HFFc6 (cell line): ENCODE results near the gene TOP1. TPM values are rescaled to one million over a fixed set of nuclear protein-coding genes. Genes with fewer than 3 reads are reported as not detected.
"Not testable (repeated sequence)": the region's sequence is repeated elsewhere in the genome, so short reads cannot be mapped to it uniquely, and the experiment has no call there.

Experiments used
- DNase-seq: peaks from one replicate; pipeline ENCODE4 v3.0.0-alpha.2; 2018
- H3K27ac Mint-ChIP-seq: 2 replicates; pipeline ENCODE4 v1.8.0; 2020; ENCODE audit warnings: mild to moderate bottlenecking, mixed read lengths
- H3K27me3 Mint-ChIP-seq: 2 replicates; pipeline ENCODE4 v1.8.0; 2021; ENCODE audit warnings: mild to moderate bottlenecking, moderate library complexity, mixed read lengths; ENCODE audit not compliant: insufficient read depth
- H3K36me3 Mint-ChIP-seq: 2 replicates; pipeline ENCODE4 v1.8.0; 2021; ENCODE audit warnings: low read depth, mixed read lengths
- H3K4me1 Mint-ChIP-seq: 2 replicates; pipeline ENCODE4 v1.8.0; 2020; ENCODE audit warnings: low read depth, mixed read lengths
- H3K4me3 Mint-ChIP-seq: 2 replicates; pipeline ENCODE4 v1.8.0; 2020; ENCODE audit warnings: mild to moderate bottlenecking, moderate library complexity, mixed read lengths
- H3K9me3 Mint-ChIP-seq: 2 replicates; pipeline ENCODE4 v1.8.0; 2020; ENCODE audit warnings: mild to moderate bottlenecking, mixed read lengths
- total RNA-seq, 6 experiments: library from RNA; stranded (reverse); fragmentation: NEBNext Ultra II Directional; extraction: Animal tissue kit (Norgen Biotek cat#: 25700); gene quantifications; 2 replicates in 1 of 6; 3 replicates in 5 of 6; pipeline ENCODE4 v1.2.3, GENCODE V29; 2021
- TF ChIP-seq, protein P1 (sequence below): fragments of 200-600 bp; sonication (generic); IDR thresholded peaks from 2 replicates; pipeline ENCODE4 v1.5.0; 2021; ENCODE audit warnings: antibody characterized with exemption, mild to moderate bottlenecking

Gene TOP1
- total RNA-seq, 6 experiments from 2014 or later: 62.1 to 77.0 (median 73.0) TPM

DNA sequence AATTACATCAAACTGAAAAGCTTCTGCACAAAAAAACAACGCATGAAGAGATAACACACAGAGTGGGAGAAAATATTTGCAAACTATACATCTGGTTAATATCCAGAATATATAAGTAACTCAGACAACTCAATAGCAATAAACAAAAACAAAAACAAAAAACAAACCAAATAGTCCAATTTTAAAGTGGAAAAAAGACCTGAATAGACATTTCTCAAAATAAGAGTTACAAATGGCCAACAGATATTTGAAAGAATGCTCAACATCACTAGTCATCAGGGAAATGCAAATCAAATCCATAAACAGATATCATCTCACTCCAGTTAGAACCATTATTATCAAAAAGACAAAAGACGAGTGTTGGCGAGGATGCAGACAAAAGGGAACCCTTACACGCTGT, 28.8 kb upstream of the TOP1 start:
- TF ChIP-seq, protein P1, sequence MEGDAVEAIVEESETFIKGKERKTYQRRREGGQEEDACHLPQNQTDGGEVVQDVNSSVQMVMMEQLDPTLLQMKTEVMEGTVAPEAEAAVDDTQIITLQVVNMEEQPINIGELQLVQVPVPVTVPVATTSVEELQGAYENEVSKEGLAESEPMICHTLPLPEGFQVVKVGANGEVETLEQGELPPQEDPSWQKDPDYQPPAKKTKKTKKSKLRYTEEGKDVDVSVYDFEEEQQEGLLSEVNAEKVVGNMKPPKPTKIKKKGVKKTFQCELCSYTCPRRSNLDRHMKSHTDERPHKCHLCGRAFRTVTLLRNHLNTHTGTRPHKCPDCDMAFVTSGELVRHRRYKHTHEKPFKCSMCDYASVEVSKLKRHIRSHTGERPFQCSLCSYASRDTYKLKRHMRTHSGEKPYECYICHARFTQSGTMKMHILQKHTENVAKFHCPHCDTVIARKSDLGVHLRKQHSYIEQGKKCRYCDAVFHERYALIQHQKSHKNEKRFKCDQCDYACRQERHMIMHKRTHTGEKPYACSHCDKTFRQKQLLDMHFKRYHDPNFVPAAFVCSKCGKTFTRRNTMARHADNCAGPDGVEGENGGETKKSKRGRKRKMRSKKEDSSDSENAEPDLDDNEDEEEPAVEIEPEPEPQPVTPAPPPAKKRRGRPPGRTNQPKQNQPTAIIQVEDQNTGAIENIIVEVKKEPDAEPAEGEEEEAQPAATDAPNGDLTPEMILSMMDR: no peak
- Mint-ChIP-seq H3K27ac (no peak overlapping the region), H3K4me3 (no peak overlapping the region), H3K9me3 (no peaks in the 10 kb centered on the region), H3K36me3 (0 out of 2 replicates have a peak, but pooled peaks cover 4% of the 10 kb centered on the region), H3K27me3 (no peaks in the 10 kb centered on the region; the same call in 1 of the 2 replicates), H3K4me1 (peaks cover 53% of the 10 kb centered on the region)
- no peak for DNase-seq

DNA sequence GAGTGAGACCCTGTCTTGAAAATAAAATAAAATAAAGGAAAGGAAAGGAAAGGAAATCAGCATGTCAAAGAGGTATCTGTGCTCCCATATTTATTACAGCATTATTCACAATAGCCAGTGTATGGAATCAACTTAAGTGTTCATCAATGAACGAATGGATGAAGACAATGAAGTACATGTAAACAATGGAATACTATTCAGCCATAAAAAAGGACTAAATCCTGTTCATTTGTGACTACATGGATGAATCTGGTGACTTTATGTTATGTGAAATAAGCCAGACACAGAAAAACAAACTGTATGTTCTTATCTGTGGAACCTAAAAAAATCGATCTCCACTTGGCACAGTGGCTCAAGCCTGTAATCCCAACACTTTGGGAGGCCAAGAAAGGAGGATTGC, 28.0 kb upstream of the TOP1 start:
- DNase-seq: no peak
- Mint-ChIP-seq H3K4me1 (peaks cover 61% of the 10 kb centered on the region), H3K36me3 (peaks cover 8% of the 10 kb centered on the region; the same call in 1 of the 2 replicates), H3K27ac (no peak overlapping the region), H3K27me3 (no peaks in the 10 kb centered on the region; the same call in 1 of the 2 replicates), H3K9me3 (peaks cover 4% of the 10 kb centered on the region; the same call in 1 of the 2 replicates), H3K4me3 (no peak overlapping the region)
- TF ChIP-seq, protein P1: no peak

GRCh38 chr20:41001497-41001896, 27.1 kb upstream of the TOP1 start:
- peaks cover 61% of the 10 kb centered on the region for H3K4me1 Mint-ChIP-seq
- peak overlapping the region; percentile 52 for H3K27ac Mint-ChIP-seq
- H3K27me3 Mint-ChIP-seq: no peaks in the 10 kb centered on the region; the same call in 1 of the 2 replicates
- peaks cover 6% of the 10 kb centered on the region; the same call in 1 of the 2 replicates for H3K9me3 Mint-ChIP-seq
- TF ChIP-seq, protein P1: no peak
- H3K36me3 Mint-ChIP-seq: peaks cover 10% of the 10 kb centered on the region; the same call in 1 of the 2 replicates
- H3K4me3 Mint-ChIP-seq: no peak overlapping the region
- no peak for DNase-seq

DNA sequence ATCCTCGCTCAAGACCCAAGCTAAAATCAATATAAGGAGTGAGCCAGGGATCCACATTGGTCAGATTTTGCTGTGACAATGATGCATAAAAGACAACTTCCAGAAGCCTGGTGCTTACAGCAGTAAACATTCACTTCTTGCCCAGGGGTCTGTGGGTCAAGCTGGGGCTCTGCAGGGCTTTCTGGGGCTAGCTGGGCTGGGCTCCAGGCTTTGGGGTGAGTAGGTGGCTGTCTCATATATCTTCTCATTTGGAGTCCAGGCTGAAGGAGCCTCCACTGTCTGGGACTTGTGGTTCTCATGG, 25.8 kb upstream of the TOP1 start:
- TF ChIP-seq, protein P1: no peak
- H3K4me1 Mint-ChIP-seq: peaks cover 57% of the 10 kb centered on the region
- H3K27me3 Mint-ChIP-seq: no peaks in the 10 kb centered on the region; the same call in 1 of the 2 replicates
- DNase-seq: no peak
- peaks cover 13% of the 10 kb centered on the region; the same call in 1 of the 2 replicates for H3K36me3 Mint-ChIP-seq
- H3K4me3 Mint-ChIP-seq: peak overlapping the region; percentile 86
- H3K9me3 Mint-ChIP-seq: peaks cover 9% of the 10 kb centered on the region
- peak overlapping the region; percentile 100 for H3K27ac Mint-ChIP-seq

DNA sequence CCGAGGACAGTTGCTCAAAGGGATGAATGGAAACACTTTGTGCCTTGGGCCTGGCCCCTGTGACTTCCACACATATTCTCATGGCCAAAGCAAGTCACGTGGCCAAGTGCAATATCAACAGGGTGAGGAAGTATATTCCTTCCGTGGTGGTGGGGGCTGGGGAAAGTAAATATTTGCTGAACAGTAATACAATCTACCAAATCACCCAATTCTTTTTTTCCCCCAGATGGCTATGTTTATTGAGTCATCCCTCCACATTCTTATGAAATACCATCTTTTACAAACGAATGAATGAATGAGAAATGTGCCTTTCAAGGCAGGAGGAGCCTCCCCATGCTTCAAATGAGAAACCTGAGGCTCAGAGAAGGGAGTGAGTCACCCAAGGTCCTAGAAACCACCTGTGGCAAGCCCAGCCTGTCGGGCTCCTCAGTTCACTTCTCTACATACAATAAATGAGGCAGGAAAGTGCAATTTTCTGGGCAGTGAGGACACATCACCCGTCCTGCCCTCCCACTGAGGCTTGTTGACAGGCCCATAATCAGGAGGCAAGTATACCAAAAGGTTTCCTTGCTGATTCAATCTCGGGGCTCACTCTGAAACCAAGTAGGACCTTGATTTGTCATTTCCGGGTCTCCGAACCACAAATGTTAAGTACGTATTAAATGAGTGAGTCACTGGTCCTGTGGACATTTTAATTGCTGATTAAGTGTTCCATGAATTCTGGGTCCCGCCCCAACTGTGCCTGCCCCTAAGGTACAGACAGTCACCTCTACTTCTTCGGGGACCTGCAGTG, 25.3 kb upstream of the TOP1 start:
- H3K4me3 Mint-ChIP-seq: peak overlapping the region; percentile 86
- DNase-seq: peak; percentile 98
- H3K4me1 Mint-ChIP-seq: peaks cover 63% of the 10 kb centered on the region
- H3K27me3 Mint-ChIP-seq: peaks cover 3% of the 10 kb centered on the region
- H3K9me3 Mint-ChIP-seq: peaks cover 13% of the 10 kb centered on the region
- TF ChIP-seq, protein P1: no peak
- H3K36me3 Mint-ChIP-seq: peaks cover 18% of the 10 kb centered on the region; the same call in 1 of the 2 replicates
- H3K27ac Mint-ChIP-seq: peak overlapping the region; percentile 100

- not testable (repeated sequence) for DNase-seq, H3K27me3 Mint-ChIP-seq
- peak overlapping the region; percentile 86 for H3K4me3 Mint-ChIP-seq
- H3K36me3 Mint-ChIP-seq: peaks cover 18% of the 10 kb centered on the region; the same call in 1 of the 2 replicates
- peaks cover 13% of the 10 kb centered on the region for H3K9me3 Mint-ChIP-seq
- H3K4me1 Mint-ChIP-seq: peaks cover 67% of the 10 kb centered on the region
- peak overlapping the region; percentile 100 for H3K27ac Mint-ChIP-seq
These were observed 24.7 kb upstream of the TOP1 start for GRCh38 chr20:41003936-41004294.
